ENCODE measurements around the gene PPP1R7. TPM values are rescaled to one million over a fixed set of nuclear protein-coding genes. Genes with fewer than 3 reads are reported as not detected.

The PPP1R7 gene
- total RNA-seq, 1 experiment from 2014 or later: 45.4 TPM

GRCh38 chr2:241148891-241149674, 1.2 kb upstream of the PPP1R7 start, which contains the start of gene PASK:
PASK (minus strand) TSS chr2:241149472; CDS start chr2:241143032, 6,440 bp downstream.
- intact Hi-C loops (cut with micrococcal nuclease): no loop called here

DNA sequence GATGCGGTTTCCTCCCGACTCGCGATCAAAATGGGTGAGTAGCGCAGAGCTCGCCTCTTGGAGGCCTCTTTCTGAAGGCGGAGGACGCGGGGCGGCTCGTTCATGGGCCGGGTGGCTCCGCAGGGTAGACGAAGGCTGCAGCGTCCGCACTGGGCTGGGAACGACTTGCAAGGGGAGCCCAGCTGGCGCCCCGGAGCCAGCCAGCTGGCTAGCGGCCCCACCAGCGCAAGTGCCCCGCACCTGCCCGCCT, 667 bp upstream of the PPP1R7 start:
- Histone ChIP-seq H3K9me2 (ENCODE audit: insufficient read depth) (no peaks in the 10 kb centered on the region), H3K9me3 (ENCODE audit: control insufficient read depth in 1 of 2, insufficient read depth in 1 of 2, low read depth in 1 of 2, low read length in 2 of 2) (no peaks in the 10 kb centered on the region), H3K27ac (ENCODE audit: low read depth, low read length) (peak overlapping the region; percentile 56), H3K9ac (ENCODE audit: low read length) (peak overlapping the region; percentile 91), H3K4me2 (ENCODE audit: low read length) (peak overlapping the region; percentile 99), H3K4me3 (replicated peaks in 1 of 2; ENCODE audit: low read depth in 1 of 2, low read length in 2 of 2) (peak overlapping the region; percentile 82 to 83), H3K36me3 (ENCODE audit: control insufficient read depth in 1 of 2, insufficient read depth in 2 of 2, low read length in 2 of 2) (peaks cover 0 to 2% of the 10 kb centered on the region in 2 experiments; a peak in 1 of 4 replicates), H3K79me2 (ENCODE audit: insufficient read depth, low read length) (peaks cover 39% of the 10 kb centered on the region), H4K20me1 (ENCODE audit: insufficient read depth) (no peaks in the 10 kb centered on the region), H3K4me1 (ENCODE audit: control insufficient read depth in 1 of 2, insufficient read depth in 2 of 2, low read length in 2 of 2) (peaks cover 11 to 22% of the 10 kb centered on the region in 2 experiments; a peak in 3 of 4 replicates), H3K27me3 (ENCODE audit: insufficient read depth, low read length) (no peaks in the 10 kb centered on the region), H2AFZ (ENCODE audit: low read depth, low read length, poor library complexity, severe bottlenecking) (peak overlapping the region; percentile 87)
- DNase-seq (ENCODE audit: low read depth, low spot score): no peak
- ATAC-seq: peak; percentile 26
- CTCF ChIA-PET: interaction anchor here (0.8 to 1.7 kb wide), 3 partner anchors 166 to 309 kb away, joined by 3 to 5 read pairs (median 3); no protein-coding TSS in a partner anchor
- RAD21 ChIA-PET (ENCODE audit: low non-redundant PET in 1 of 2, low total read pairs in 2 of 2, uncharacterized antibody in 2 of 2, unreplicated experiment in 2 of 2): no interaction called here
- intact Hi-C loops (cut with micrococcal nuclease): no loop called here
- POLR2A ChIA-PET: interaction anchor here (0.7 to 1.6 kb wide), 5 partner anchors 8 to 48 kb away, joined by 3 to 4 read pairs (median 3); partner anchors contain the start of gene MTERF4
- TF ChIP-seq RAD21 (IDR thresholded peaks at IDR 0.05; ENCODE audit: low read depth) (no peak), CEBPB (IDR thresholded peaks at IDR 0.05; ENCODE audit: low read depth) (no peak), EZH2 (IDR thresholded peaks at IDR 0.05) (no peak), SP1 (IDR thresholded peaks at IDR 0.05; ENCODE audit: low read depth) (no peak), POLR2AphosphoS5 (IDR thresholded peaks at IDR 0.05; ENCODE audit: low read depth, low read length) (no peak), SIN3A (IDR thresholded peaks at IDR 0.05; ENCODE audit: low read depth) (peak; percentile 24)
- BruUV-seq (replicated peaks): no TSS peak

More at GRCh38 chr2:241148891-241149674, 1.2 kb upstream of the PPP1R7 start, which contains the start of gene PASK:
- peak within 1 kb of the TSS; percentile 82 to 83 for H3K4me3 ChIP-seq (replicated peaks in 1 of 2; ENCODE audit: low read depth in 1 of 2, low read length in 2 of 2)
- ATAC-seq: peak; percentile 88
- ChIA-PET POLR2A (interaction anchor here (0.7 to 1.5 kb wide), 4 partner anchors 12 to 47 kb away, joined by 3 read pairs; partner anchors contain the start of gene MTERF4), RAD21 (ENCODE audit: low non-redundant PET in 1 of 2, low total read pairs in 2 of 2, uncharacterized antibody in 2 of 2, unreplicated experiment in 2 of 2) (no interaction called here), CTCF (interaction anchor here (0.8 to 1.7 kb wide), 3 partner anchors 166 to 309 kb away, joined by 3 to 5 read pairs (median 3); no protein-coding TSS in a partner anchor)
- peak within 1 kb of the TSS; percentile 67 for H3K27ac ChIP-seq (ENCODE audit: low read depth, low read length)
- BruUV-seq (replicated peaks): no TSS peak
- H3K36me3 ChIP-seq (ENCODE audit: control insufficient read depth in 1 of 2, insufficient read depth in 2 of 2, low read length in 2 of 2): peaks cover 0 to 1% of the 10 kb centered on the region in 2 experiments; a peak in 1 of 4 replicates
- H3K9ac ChIP-seq (ENCODE audit: low read length): peak within 1 kb of the TSS; percentile 91
- TF ChIP-seq ZFX (IDR thresholded peaks at IDR 0.05) (peak; percentile 83), SP1 (IDR thresholded peaks at IDR 0.05; ENCODE audit: low read depth) (peak; percentile 93), EGR1 (IDR thresholded peaks at IDR 0.05; ENCODE audit: low read depth) (peak; percentile 78), SIN3A (IDR thresholded peaks at IDR 0.05; ENCODE audit: low read depth) (peak; percentile 83), CEBPB (IDR thresholded peaks at IDR 0.05; ENCODE audit: low read depth) (no peak), ZNF274 (IDR thresholded peaks at IDR 0.05; ENCODE audit: low read depth, low read length) (no peak), POLR2A (IDR thresholded peaks at IDR 0.05; ENCODE audit: borderline replicate concordance, extremely low read depth, insufficient read depth, insufficient read length) (peak; percentile 37), RAD21 (IDR thresholded peaks at IDR 0.05; ENCODE audit: low read depth) (no peak), EZH2 (IDR thresholded peaks at IDR 0.05) (no peak), TCF7L2 (IDR thresholded peaks at IDR 0.05; ENCODE audit: borderline replicate concordance, extremely low read depth, insufficient read depth, insufficient read length) (peak; percentile 95), YY1 (IDR thresholded peaks at IDR 0.05; ENCODE audit: extremely low read depth, insufficient replicate concordance, low read depth, low read length) (peak; percentile 74), SRF (IDR thresholded peaks at IDR 0.05; ENCODE audit: low read depth) (no peak), POLR2AphosphoS5 (IDR thresholded peaks at IDR 0.05; ENCODE audit: low read depth, low read length) (peak; percentile 55)
- TF ChIP-seq, protein P1, sequence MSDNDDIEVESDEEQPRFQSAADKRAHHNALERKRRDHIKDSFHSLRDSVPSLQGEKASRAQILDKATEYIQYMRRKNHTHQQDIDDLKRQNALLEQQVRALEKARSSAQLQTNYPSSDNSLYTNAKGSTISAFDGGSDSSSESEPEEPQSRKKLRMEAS (IDR thresholded peaks at IDR 0.05): peak; percentile 45; the same call in 1 of the 2 replicates
- no peaks in the 10 kb centered on the region for H3K9me3 ChIP-seq (ENCODE audit: control insufficient read depth in 1 of 2, insufficient read depth in 1 of 2, low read depth in 1 of 2, low read length in 2 of 2)
- no peaks in the 10 kb centered on the region for H3K9me2 ChIP-seq (ENCODE audit: insufficient read depth)
- no peaks in the 10 kb centered on the region for H3K27me3 ChIP-seq (ENCODE audit: insufficient read depth, low read length)
- peaks cover 11 to 22% of the 10 kb centered on the region in 2 experiments; a peak in 3 of 4 replicates for H3K4me1 ChIP-seq (ENCODE audit: control insufficient read depth in 1 of 2, insufficient read depth in 2 of 2, low read length in 2 of 2)
- peaks cover 44% of the 10 kb centered on the region for H3K79me2 ChIP-seq (ENCODE audit: insufficient read depth, low read length)
- H2AFZ ChIP-seq (ENCODE audit: low read depth, low read length, poor library complexity, severe bottlenecking): peak within 1 kb of the TSS; percentile 87
- H4K20me1 ChIP-seq (ENCODE audit: insufficient read depth): no peaks in the 10 kb centered on the region
- peak within 1 kb of the TSS; percentile 99 for H3K4me2 ChIP-seq (ENCODE audit: low read length)
- DNase-seq (ENCODE audit: low read depth, low spot score): peak; percentile 95

All from HCT116 (cell line).